ENCODE data around the gene PAGE5. TPM values are rescaled to one million over a fixed set of nuclear protein-coding genes. Genes with fewer than 3 reads are reported as not detected.

PAGE5 gene
- total RNA-seq (2021) = not detected in 2 replicates
- long read RNA-seq = 0 reads

- WGBS (ENCODE audit: extremely low coverage, insufficient read length, low lambda C conversion rate) = no CpG with 5 or more reads among the region's 30 CpGs
- Histone ChIP-seq H4K91ac (ENCODE audit: insufficient read length, low read depth, low read length) (no peak within 1 kb of the TSS), H2BK15ac (ENCODE audit: low read depth, low read length) (no peak within 1 kb of the TSS), H2BK20ac (ENCODE audit: low read depth, low read length, poor library complexity, severe bottlenecking) (no peak within 1 kb of the TSS), H2AFZ (ENCODE audit: low read length) (no peak within 1 kb of the TSS), H3K18ac (ENCODE audit: insufficient read length, low read depth, low read length) (no peak within 1 kb of the TSS), H2BK5ac (ENCODE audit: insufficient read length, low read length) (no peak within 1 kb of the TSS), H2AK5ac (ENCODE audit: insufficient read length, low read length) (no peak within 1 kb of the TSS), H3K9ac (ENCODE audit: extremely low read depth, insufficient read length, low read length) (no peak within 1 kb of the TSS), H3K23me2 (ENCODE audit: insufficient read length, low read depth, low read length, poor library complexity, severe bottlenecking) (no peaks in the 10 kb centered on the region), H3K79me2 (ENCODE audit: insufficient read depth, low read length) (no peaks in the 10 kb centered on the region), H2BK12ac (ENCODE audit: insufficient read length, low read depth, low read length) (no peak within 1 kb of the TSS), H3K4ac (ENCODE audit: low read depth, low read length) (no peak within 1 kb of the TSS), H3T11ph (ENCODE audit: low read length) (no peak within 1 kb of the TSS), H3K56ac (ENCODE audit: insufficient read length, low read depth, low read length) (no peak within 1 kb of the TSS), H2BK120ac (ENCODE audit: low read depth, low read length, poor library complexity, severe bottlenecking) (no peak within 1 kb of the TSS), H4K20me1 (ENCODE audit: control insufficient read depth, insufficient read depth, insufficient read length) (no peaks in the 10 kb centered on the region), H3K79me1 (ENCODE audit: insufficient read depth, low read depth, low read length, poor library complexity, severe bottlenecking) (no peaks in the 10 kb centered on the region), H3K9me3 (ENCODE audit: control insufficient read depth, low read depth, low read length) (peaks cover 29% of the 10 kb centered on the region), H3K27ac (ENCODE audit: insufficient read length, low read depth, low read length) (no peak within 1 kb of the TSS), H3K27me3 (ENCODE audit: insufficient read depth, low read length) (no peaks in the 10 kb centered on the region), H3K4me1 (ENCODE audit: insufficient read depth, low read length) (no peaks in the 10 kb centered on the region), H3K23ac (ENCODE audit: insufficient read length, low read depth, low read length) (no peak within 1 kb of the TSS), H4K5ac (ENCODE audit: insufficient read length, low read depth, low read length) (no peak within 1 kb of the TSS), H4K8ac (replicated peaks; ENCODE audit: insufficient read length, low read depth, low read length) (no peak within 1 kb of the TSS), H3K14ac (ENCODE audit: insufficient read depth, low read length) (no peak within 1 kb of the TSS), H3K4me2 (ENCODE audit: insufficient read depth, insufficient read length, low read length) (no peak within 1 kb of the TSS)
- TF ChIP-seq CTCF (conservative IDR thresholded peaks at IDR 0.05) = no peak
- H3K27ac Mint-ChIP-seq = no peak within 1 kb of the TSS
- no peaks in the 10 kb centered on the region; the same call in 1 of the 2 replicates for H3K27me3 Mint-ChIP-seq (ENCODE audit: low read depth)
- no peaks in the 10 kb centered on the region for H3K4me1 Mint-ChIP-seq
- no peak within 1 kb of the TSS for H3K4me3 Mint-ChIP-seq
- H3K9me3 Mint-ChIP-seq = peaks cover 83 to 88% of the 10 kb centered on the region in 2 experiments
- no peak for DNase-seq
- H3K36me3 Mint-ChIP-seq (ENCODE audit: insufficient read depth in 1 of 3, low read depth in 3 of 3) = peaks cover 0 to 34% (median 0%) of the 10 kb centered on the region in 3 experiments; a peak in 4 of 7 replicates
These were observed at the start of gene PAGE5 for GRCh38 chrX:55220119-55220794. Gene PAGE5, plus strand, starts transcription at chrX:55220346. Its CDS starts 1,037 bp downstream, at chrX:55221383.

Data from H9 (cell line).